ENCODE measurements around the gene DLGAP1. TPM values are rescaled to one million over a fixed set of nuclear protein-coding genes. Genes with fewer than 3 reads are reported as not detected.

DLGAP1 gene
- total and polyA plus RNA-seq, 2 of the 8 experiments (the other 6 are each of a cell fraction or from before 2014, with no cell fraction given) = 11.8 to 16.9 TPM

DNA sequence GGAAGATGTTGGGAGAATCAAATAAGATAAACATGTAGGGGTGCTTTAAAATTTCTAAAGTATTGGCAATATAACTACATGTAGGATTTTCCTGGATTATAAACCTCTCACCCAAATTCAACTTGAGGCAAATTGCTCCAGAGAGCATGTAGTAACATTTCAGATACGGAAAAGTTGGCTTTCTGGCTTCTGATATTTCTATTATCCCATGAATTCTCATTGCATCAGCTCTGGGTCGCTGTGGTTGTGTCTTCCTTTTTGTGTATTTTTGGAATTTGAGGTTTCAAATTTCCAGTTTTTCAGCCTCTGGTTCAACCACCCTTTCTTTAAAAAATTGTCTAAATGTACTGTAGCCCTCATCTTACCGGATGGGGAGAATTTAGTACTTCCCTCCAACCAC lies 972.8 kb downstream of the DLGAP1 start (continued):
- TF ChIP-seq NANOG (IDR thresholded peaks at IDR 0.05; ENCODE audit: insufficient read depth, low read depth, low read length, poor library complexity, severe bottlenecking) (no peak), SP2 (IDR thresholded peaks at IDR 0.05; ENCODE audit: low read length) (no peak), HDAC6 (IDR thresholded peaks at IDR 0.05; ENCODE audit: low read depth, low read length) (no peak), EZH2 (IDR thresholded peaks at IDR 0.05; ENCODE audit: low read depth, low read length, severe bottlenecking) (no peak), MAX (IDR thresholded peaks at IDR 0.05) (no peak)
